ENCODE data around the gene GAA.

Gene GAA

DNA sequence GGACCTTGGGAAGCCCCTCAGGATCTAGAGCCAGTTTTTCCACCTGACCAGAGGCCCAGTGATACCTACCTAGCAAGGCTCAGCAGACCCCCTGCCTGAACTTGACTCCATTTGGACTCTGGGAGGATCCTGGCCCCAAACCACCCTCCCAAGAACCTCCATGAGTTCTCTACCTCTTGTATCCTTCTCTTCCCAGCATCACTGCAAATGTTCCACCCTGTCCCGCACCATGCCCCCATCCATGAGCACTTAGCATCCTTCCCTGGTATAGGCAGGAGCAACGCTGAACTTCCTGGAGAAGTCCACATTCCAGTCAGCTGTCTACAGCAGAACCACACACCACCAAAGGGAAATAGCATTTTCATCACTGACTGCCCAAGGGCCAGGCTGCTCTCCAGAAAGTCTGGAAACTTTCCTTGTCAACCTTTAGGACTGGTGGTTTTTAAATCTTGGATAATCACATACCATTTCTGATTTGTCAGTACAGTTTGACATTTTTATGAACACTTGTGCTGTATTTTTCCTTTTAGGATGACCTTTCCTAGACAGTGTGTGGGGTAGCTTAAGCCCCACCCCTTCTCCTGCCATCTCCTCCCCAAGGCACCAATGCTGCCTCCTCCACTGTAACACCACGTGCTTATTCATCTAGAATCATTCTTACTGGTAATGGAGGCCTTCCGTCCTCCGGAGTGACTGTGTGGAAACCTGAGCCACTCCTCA is 31.7 kb downstream of the GAA start:
- H3K4me3 Mint-ChIP-seq, result no peak overlapping the region
- H3K9me3 Mint-ChIP-seq, result no peaks in the 10 kb centered on the region
- H3K27me3 Mint-ChIP-seq (ENCODE audit: low read depth), result no peaks in the 10 kb centered on the region
- H3K36me3 Mint-ChIP-seq (ENCODE audit: low read depth), result peaks cover 47% of the 10 kb centered on the region
- TF ChIP-seq, protein P1, sequence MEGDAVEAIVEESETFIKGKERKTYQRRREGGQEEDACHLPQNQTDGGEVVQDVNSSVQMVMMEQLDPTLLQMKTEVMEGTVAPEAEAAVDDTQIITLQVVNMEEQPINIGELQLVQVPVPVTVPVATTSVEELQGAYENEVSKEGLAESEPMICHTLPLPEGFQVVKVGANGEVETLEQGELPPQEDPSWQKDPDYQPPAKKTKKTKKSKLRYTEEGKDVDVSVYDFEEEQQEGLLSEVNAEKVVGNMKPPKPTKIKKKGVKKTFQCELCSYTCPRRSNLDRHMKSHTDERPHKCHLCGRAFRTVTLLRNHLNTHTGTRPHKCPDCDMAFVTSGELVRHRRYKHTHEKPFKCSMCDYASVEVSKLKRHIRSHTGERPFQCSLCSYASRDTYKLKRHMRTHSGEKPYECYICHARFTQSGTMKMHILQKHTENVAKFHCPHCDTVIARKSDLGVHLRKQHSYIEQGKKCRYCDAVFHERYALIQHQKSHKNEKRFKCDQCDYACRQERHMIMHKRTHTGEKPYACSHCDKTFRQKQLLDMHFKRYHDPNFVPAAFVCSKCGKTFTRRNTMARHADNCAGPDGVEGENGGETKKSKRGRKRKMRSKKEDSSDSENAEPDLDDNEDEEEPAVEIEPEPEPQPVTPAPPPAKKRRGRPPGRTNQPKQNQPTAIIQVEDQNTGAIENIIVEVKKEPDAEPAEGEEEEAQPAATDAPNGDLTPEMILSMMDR (IDR thresholded peaks at IDR 0.05; ENCODE audit: unreplicated experiment in 3 of 3), result no peak
- H3K4me1 Mint-ChIP-seq, result no peaks in the 10 kb centered on the region
- no peak overlapping the region for H3K27ac Mint-ChIP-seq

GRCh38 chr17:80133626-80133970 is 32.2 kb downstream of the GAA start:
- H3K4me3 Mint-ChIP-seq, result no peak overlapping the region
- H3K27ac Mint-ChIP-seq, result no peak overlapping the region
- TF ChIP-seq, protein P1 (IDR thresholded peaks at IDR 0.05; ENCODE audit: unreplicated experiment in 3 of 3), result no peak
- H3K27me3 Mint-ChIP-seq (ENCODE audit: low read depth), result no peaks in the 10 kb centered on the region
- peaks cover 52% of the 10 kb centered on the region for H3K36me3 Mint-ChIP-seq (ENCODE audit: low read depth)
- no peaks in the 10 kb centered on the region for H3K4me1 Mint-ChIP-seq
- no peaks in the 10 kb centered on the region for H3K9me3 Mint-ChIP-seq

DNA sequence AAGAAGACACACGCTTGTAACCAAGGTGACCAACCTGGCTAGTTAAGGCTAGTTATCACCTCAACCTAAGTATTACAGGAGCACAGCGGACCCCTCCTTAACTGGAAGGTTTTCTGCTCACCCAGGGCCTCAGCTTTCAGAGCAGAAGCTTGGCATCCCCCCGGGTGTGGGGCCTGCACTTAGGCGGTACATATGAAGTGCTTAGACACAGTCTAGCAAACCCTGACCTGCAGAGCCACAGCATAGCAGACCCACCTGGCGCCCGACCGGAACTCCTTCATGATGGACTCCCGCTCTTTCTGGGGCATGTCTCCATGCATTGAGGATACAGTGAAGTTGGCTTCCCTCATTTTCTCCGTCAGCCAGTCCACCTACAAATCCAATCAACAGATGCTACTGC is 35.8 kb downstream of the GAA start:
- Mint-ChIP-seq H3K27me3 (ENCODE audit: low read depth) (no peaks in the 10 kb centered on the region), H3K27ac (no peak overlapping the region), H3K4me1 (no peaks in the 10 kb centered on the region), H3K36me3 (ENCODE audit: low read depth) (peaks cover 85% of the 10 kb centered on the region), H3K4me3 (no peak overlapping the region), H3K9me3 (no peaks in the 10 kb centered on the region)
- TF ChIP-seq, protein P1 (IDR thresholded peaks at IDR 0.05; ENCODE audit: unreplicated experiment in 3 of 3), result no peak

DNA sequence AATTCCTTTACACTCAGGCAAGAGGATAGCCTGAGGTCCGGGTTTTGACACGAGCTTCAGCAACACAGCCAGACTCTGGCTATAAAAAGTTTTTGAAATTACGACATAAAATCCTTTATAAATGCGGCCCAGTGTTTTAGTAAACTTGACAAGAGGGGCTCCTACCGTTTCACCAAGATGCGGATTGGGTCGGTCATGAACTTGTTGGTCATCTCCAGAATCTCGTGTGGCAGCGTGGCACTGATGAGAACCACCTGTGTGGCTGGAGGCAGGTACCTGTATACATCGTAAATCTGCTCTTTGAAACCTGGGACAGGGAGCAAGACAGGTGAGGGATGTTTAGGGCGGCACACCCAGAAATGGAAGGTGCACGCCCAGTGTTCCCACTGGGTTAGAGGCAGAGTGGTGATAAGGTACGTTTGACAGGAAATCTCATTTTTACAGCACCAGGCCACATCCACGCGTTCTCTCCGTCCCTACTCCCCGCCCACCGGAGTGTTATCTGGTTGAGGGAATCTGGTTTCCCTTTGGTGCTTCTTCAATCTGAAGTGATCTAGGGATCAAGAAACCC is 37.6 kb downstream of the GAA start:
- Mint-ChIP-seq H3K4me1 (no peaks in the 10 kb centered on the region), H3K9me3 (no peaks in the 10 kb centered on the region), H3K27me3 (ENCODE audit: low read depth) (no peaks in the 10 kb centered on the region), H3K4me3 (no peak overlapping the region), H3K27ac (no peak overlapping the region), H3K36me3 (ENCODE audit: low read depth) (peaks cover 81% of the 10 kb centered on the region)
- TF ChIP-seq, protein P1 (IDR thresholded peaks at IDR 0.05; ENCODE audit: unreplicated experiment in 3 of 3), result no peak

DNA sequence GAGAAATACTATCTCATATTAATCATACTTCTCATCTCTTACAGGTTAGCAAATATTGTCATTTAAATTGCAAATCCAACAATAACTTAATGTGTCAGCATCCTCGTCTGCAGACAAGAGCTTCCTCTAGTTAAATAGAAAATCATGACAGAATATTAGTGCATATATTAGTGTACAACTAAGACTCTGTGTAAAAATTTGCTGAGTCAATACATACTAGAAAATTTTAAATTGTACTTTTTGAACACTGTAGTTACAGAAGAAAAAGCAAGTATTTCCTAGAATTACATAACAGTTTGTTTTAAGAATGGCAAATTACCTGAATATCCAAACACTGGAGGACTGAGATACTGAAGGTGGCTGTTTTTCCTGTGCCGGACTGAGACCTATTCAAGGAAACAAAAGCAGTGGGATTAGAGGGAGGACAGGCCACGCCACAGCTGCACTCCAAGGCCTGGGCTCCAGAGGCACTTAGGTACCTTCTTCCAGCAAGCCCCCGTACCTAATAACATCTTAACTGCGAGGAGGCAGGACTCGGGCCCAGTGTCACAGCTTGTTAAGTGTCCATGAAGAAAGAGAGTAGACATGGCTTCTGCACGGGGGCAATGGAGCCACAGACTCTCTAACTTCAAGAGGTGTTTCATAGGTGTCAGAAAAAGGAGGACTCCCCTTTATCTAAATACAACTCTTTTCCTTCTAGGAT is 40.2 kb downstream of the GAA start:
- Mint-ChIP-seq H3K27me3 (ENCODE audit: low read depth) (no peaks in the 10 kb centered on the region), H3K36me3 (ENCODE audit: low read depth) (peaks cover 69% of the 10 kb centered on the region), H3K4me3 (no peak overlapping the region), H3K9me3 (no peaks in the 10 kb centered on the region), H3K4me1 (peaks cover 20% of the 10 kb centered on the region), H3K27ac (no peak overlapping the region)
- TF ChIP-seq, protein P1 (IDR thresholded peaks at IDR 0.05; ENCODE audit: unreplicated experiment in 3 of 3), result no peak
